ENCODE results near the gene ZMYM3.

GRCh38 chrX:71256051-71256450, 2.1 kb upstream of the ZMYM3 start:
- TF ChIP-seq POLR2AphosphoS5 (IDR thresholded peaks at IDR 0.05; ENCODE audit: low read depth, low read length) (no peak), TAF1 (IDR thresholded peaks at IDR 0.05; ENCODE audit: borderline replicate concordance, insufficient read depth, low read length) (no peak)
- TF ChIP-seq, protein P1, sequence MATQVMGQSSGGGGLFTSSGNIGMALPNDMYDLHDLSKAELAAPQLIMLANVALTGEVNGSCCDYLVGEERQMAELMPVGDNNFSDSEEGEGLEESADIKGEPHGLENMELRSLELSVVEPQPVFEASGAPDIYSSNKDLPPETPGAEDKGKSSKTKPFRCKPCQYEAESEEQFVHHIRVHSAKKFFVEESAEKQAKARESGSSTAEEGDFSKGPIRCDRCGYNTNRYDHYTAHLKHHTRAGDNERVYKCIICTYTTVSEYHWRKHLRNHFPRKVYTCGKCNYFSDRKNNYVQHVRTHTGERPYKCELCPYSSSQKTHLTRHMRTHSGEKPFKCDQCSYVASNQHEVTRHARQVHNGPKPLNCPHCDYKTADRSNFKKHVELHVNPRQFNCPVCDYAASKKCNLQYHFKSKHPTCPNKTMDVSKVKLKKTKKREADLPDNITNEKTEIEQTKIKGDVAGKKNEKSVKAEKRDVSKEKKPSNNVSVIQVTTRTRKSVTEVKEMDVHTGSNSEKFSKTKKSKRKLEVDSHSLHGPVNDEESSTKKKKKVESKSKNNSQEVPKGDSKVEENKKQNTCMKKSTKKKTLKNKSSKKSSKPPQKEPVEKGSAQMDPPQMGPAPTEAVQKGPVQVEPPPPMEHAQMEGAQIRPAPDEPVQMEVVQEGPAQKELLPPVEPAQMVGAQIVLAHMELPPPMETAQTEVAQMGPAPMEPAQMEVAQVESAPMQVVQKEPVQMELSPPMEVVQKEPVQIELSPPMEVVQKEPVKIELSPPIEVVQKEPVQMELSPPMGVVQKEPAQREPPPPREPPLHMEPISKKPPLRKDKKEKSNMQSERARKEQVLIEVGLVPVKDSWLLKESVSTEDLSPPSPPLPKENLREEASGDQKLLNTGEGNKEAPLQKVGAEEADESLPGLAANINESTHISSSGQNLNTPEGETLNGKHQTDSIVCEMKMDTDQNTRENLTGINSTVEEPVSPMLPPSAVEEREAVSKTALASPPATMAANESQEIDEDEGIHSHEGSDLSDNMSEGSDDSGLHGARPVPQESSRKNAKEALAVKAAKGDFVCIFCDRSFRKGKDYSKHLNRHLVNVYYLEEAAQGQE (IDR thresholded peaks at IDR 0.05; ENCODE audit: insufficient read depth in 1 of 2, low read depth in 2 of 2, low read length in 2 of 2), result no peak
